Measurements from ENCODE around the gene OSBPL1A.

DNA sequence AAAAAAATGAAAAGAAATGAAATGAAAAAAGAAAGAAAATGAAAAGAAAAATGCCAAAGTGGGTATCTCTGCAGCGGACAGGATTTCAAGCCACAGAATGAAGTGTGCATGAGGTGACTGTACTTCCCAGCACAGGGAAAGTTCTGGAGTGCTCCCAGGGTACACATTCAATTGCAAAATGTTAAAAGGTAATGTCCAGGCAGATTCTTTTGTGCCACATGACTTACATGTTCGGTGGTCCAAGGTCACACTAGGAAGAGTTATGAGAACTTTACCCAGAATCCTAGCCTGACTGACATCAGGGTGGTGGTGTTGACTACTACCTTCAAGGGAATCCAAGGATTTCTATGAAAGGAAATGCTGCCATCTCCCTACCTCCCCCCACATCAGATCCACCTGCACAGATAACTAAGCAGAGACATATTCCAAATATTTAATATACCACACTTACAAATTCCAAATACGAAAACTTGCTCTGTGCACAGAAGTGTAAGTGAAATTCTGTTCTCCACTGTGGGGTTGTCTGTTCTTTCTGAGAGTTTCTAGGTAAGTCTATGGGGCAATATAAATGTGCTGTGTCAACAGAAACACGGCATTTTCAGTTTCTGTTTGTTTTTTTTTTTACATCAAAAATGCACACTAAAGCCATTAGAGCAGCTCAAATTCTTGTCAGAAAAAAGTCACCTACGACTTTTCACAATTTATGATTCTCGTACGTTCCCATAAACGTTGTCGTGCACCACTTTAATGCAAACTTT is 202.1 kb downstream of the OSBPL1A start:
- TF ChIP-seq CTCF (IDR thresholded peaks at IDR 0.05) (no peak), POLR2A (IDR thresholded peaks at IDR 0.05) (no peak)

All from heart left ventricle (tissue), 13 donors.